Activated naive CD4-positive, alpha-beta T cell treated with anti-CD3 and anti-CD28 coated beads, Interleukin-2, amount 50 U/mL, for 24 hours (primary cell): ENCODE measurements around the gene MID1.
"Not testable (repeated sequence)": the region's sequence is repeated elsewhere in the genome, so short reads cannot be mapped to it uniquely, and the experiment has no call there.

Source experiments
- H3K27ac Mint-ChIP-seq: one replicate; pipeline ENCODE4 v1.8.0; 2021; ENCODE audit warnings: mild to moderate bottlenecking, mixed read lengths
- H3K27me3 Mint-ChIP-seq: one replicate; pipeline ENCODE4 v1.8.0; 2021; ENCODE audit warnings: mixed read lengths
- H3K36me3 Mint-ChIP-seq: one replicate; pipeline ENCODE4 v1.8.0; 2021; ENCODE audit warnings: mixed read lengths
- H3K4me1 Mint-ChIP-seq: one replicate; pipeline ENCODE4 v1.8.0; 2021; ENCODE audit warnings: mixed read lengths
- H3K4me3 Mint-ChIP-seq: one replicate; pipeline ENCODE4 v1.8.0; 2021; ENCODE audit warnings: mild to moderate bottlenecking, mixed read lengths
- H3K9me3 Mint-ChIP-seq: one replicate; pipeline ENCODE4 v1.8.0; 2021; ENCODE audit warnings: mixed read lengths

MID1 gene

DNA sequence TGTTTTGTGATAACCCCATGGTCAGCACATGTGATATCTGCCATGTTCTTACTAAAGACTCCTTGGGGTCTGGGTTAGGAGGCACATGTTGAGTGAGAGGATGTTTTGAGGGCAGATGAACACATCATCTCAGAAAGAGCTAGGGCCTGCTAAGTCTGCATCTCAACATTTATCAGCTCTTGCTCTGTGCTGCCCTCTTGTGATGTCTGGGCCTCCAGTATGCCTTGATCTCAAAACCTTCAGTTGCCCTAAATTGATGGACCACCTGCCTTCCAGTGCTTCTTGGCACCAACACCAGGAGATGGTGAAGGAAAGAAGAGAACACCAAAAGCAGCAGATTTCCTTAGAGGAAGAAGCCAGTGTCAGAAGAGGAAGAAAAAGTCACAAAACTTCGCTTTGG, 22.5 kb downstream of the MID1 start:
- H3K4me1 Mint-ChIP-seq, result no peaks in the 10 kb centered on the region
- no peaks in the 10 kb centered on the region for H3K36me3 Mint-ChIP-seq
- H3K9me3 Mint-ChIP-seq, result no peaks in the 10 kb centered on the region
- H3K27ac Mint-ChIP-seq, result no peak overlapping the region
- no peak overlapping the region for H3K4me3 Mint-ChIP-seq
- H3K27me3 Mint-ChIP-seq, result no peaks in the 10 kb centered on the region

DNA sequence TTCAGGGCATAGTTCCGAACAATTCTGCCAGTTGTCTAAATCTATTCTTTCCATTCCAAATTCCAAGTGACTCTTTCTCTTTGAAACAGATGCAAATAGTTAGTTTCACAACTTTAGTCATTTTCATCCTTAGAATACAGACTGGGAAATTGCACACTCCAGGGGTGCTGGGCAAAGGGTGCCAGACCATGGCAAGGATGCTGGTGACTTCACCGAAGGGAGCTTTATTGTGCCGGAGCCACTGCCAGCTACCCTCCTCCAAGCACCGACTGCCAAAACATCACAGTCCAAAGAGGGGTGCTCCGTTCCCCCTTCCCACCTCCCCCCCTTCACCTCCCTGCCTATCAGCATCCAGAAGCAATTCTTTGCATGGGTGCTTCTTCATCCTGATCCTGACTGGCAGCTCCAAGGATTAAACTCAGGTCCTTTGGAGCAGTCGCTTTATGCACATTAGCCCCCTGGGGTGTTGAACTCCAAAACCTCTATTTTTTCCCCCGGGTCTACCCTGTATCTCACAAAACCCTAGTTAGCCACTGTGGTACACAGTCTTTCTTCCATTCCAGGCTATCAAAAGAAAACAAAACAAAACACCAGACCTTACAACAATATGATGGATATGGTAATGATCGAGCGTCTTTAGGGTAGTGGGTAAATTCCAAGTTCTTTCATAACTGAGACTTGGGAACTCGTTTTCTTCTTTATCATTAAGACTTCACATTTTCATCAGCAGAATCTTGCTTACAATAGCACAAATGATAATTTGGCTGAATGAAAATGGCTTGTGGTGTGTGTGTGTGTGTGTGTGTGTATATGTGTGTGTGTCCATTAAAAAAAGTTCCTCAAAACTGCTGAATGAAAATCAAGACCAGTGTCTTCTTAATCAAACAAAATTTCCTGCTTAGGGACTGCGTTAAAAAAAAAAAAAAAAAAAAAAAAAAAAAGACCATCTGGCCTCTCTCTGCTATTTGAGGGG, 28.7 kb downstream of the MID1 start:
- H3K27ac Mint-ChIP-seq, result no peak overlapping the region
- no peaks in the 10 kb centered on the region for H3K27me3 Mint-ChIP-seq
- H3K36me3 Mint-ChIP-seq, result no peaks in the 10 kb centered on the region
- H3K4me3 Mint-ChIP-seq, result no peak overlapping the region
- H3K9me3 Mint-ChIP-seq, result no peaks in the 10 kb centered on the region
- no peaks in the 10 kb centered on the region for H3K4me1 Mint-ChIP-seq

DNA sequence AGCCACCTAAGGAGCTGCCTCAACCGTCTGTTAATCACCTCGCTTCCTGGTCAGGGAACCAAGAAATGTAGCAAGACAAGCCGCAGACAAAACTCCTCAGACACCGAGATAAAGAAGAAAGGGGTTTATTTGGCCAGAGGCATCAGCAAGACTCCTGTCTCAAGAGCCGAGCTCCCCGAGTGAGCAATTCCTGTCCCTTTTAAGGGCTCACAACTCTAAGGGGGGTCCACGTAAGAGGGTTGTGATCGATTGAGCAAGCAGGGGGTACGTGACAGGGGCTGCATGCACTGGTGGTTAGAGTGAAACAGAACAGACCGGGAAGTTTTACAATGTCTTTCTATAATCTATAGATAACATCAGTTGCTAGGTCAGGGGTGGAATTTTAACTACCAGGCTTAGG, 30.6 kb downstream of the MID1 start:
- not testable (repeated sequence) for H3K27me3 Mint-ChIP-seq, H3K27ac Mint-ChIP-seq, H3K4me1 Mint-ChIP-seq, H3K36me3 Mint-ChIP-seq, H3K4me3 Mint-ChIP-seq, H3K9me3 Mint-ChIP-seq

DNA sequence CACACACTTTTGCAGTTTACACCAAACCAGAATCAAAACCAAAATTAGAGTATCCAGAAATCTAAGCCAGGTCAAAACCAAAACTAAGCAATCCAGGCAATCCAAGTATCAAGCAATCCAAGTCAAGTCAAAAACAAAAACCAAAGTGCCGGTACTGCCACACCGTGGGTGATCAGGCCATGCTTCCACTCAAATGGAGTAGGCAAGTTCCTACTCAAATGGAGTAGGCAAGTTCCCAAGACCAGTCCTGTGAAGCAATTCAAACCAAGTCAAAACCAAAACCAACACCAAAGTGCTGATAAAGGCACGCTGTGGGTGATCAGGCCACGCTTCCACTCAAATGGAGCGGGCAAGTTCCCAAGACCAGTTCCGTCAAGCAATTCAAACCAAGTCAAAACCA, 31.3 kb downstream of the MID1 start:
- H3K27me3 Mint-ChIP-seq, result no peaks in the 10 kb centered on the region
- H3K36me3 Mint-ChIP-seq, result no peaks in the 10 kb centered on the region
- no peaks in the 10 kb centered on the region for H3K4me1 Mint-ChIP-seq
- H3K4me3 Mint-ChIP-seq, result no peak overlapping the region
- H3K27ac Mint-ChIP-seq, result no peak overlapping the region
- peaks cover 5% of the 10 kb centered on the region for H3K9me3 Mint-ChIP-seq

DNA sequence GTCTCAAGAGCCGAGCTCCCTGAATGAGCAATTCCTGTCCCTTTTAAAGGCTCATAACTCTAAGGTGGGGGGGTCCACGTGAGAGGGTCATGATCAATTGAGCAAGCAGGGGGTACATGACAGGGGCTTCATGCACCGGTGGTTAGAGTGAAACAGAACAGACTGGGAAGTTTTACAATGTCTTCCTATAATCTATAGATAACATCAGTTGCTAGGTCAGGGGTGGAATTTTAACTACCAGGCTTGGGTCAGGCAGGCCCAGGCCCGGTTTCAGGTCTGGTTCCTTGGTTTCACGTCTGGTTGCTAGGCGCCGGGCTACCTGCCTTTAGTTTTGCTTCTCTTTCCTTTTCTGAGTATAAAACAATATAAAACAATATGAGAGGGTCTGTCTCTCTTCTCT, 35.5 kb downstream of the MID1 start:
- not testable (repeated sequence) for H3K36me3 Mint-ChIP-seq

DNA sequence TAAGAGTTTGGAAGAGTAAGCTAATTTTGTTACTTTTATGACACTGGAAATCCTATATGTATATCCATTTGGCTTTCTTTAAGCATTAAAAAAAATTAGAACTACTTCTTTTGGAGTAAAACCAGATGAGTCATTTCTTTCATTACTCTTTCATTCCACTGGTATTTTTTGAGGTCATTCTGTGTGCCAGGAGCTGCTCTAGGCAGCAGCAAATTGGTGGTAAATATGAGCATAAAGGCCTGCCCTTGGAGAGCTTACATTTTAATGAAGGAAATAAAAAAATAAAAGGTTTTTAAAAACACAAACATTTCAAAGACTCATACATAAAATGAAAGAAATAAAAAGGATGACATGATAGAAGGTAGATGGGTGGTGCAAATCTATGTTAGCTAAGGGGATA, 37.4 kb downstream of the MID1 start:
- no peak overlapping the region for H3K27ac Mint-ChIP-seq

More for the DNA sequence above, 35.5 kb downstream of the MID1 start:
- H3K27me3 Mint-ChIP-seq, H3K27ac Mint-ChIP-seq, H3K4me3 Mint-ChIP-seq, H3K4me1 Mint-ChIP-seq, H3K9me3 Mint-ChIP-seq: not testable (repeated sequence)

DNA sequence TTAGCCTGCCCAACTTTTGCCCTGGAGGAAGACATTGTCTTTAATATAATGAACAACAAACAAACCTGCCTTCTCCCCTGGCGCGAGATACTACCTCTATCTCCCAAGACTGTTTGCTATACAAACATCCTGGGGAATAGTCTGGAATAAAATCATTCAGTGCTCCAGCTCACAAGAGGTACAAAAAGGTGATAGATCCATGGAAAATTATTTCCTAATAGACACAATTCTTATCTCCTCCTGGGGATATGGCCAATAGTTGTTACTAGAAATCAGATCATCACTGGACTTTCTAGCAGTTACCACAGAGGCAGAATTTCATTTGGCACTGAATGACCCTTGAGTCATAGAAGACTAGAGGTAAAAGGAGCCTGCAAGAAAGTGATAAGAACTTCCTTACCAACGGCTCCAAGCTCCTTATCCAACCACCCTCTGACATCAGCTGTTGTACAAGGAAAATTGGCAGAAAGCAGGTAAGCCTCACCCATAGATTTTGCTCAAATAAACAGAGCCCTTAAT, 38.1 kb downstream of the MID1 start:
- Mint-ChIP-seq H3K36me3 (no peaks in the 10 kb centered on the region), H3K27ac (no peak overlapping the region), H3K9me3 (peaks cover 5% of the 10 kb centered on the region), H3K4me3 (no peak overlapping the region), H3K4me1 (no peaks in the 10 kb centered on the region), H3K27me3 (no peaks in the 10 kb centered on the region)

More for the DNA sequence above, 37.4 kb downstream of the MID1 start:
- Mint-ChIP-seq H3K36me3 (no peaks in the 10 kb centered on the region), H3K9me3 (peaks cover 5% of the 10 kb centered on the region), H3K27me3 (no peaks in the 10 kb centered on the region), H3K4me1 (no peaks in the 10 kb centered on the region), H3K4me3 (no peak overlapping the region)

DNA sequence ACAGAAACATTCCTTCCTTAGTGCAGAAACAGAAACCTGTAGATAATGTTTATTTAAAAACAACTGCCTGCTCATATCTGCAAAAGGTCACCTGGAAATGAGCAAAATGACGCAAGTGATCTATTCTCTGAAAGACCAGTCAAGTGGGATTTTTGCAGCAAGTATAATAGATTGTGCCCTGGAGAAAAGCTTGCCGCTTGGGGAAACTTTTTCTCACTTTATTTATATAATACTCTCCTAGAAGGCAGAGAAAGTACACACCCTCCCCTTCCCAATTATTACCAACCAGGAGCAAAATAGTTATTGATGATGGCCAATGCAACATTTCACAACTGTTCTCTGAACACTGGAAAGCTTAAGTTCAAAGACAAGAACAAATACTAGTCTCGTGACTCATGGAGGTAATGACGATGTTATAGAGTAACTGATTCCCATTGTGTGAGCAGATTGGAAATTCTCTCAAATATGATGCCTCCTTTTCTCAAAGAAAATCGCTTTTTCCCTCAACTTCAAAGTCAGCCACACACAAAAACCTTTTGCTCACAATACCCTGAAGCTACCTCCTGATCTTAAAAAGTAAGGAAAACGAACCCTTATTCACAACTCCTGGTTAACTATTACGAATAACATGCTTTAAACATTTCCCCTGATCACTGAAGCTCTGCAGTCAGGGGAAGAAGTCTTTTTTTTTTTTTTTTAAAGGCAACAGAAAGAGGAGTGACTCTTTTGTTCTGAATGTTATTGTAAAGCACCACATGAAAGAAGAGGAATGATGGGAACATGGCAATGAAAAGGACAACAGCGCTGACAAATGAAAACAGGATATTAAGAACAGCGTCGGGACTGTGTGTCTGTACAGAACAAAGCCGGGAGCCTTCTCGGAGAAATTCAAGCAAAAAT, 41.0 kb downstream of the MID1 start:
- Mint-ChIP-seq H3K36me3 (no peaks in the 10 kb centered on the region), H3K4me3 (no peak overlapping the region), H3K27ac (no peak overlapping the region)

DNA sequence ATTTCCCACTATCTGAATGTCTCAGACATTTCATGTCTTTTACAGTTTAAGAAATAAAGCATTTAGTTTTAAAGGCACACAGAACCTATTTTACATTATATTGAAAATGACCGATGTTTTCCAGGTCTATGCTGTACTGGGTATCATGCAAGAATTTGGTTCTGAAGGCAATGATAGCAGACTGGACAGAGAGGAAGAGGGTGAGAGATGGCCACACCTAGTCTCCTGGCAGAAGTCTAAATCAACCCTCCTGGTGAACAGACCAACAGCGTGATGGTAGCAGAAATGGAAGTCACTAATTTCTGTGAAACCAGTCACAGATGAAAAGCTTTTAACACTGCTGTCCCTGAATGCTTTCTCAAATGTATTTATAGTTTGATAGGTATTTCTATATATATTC, 41.9 kb downstream of the MID1 start:
- Mint-ChIP-seq H3K4me1 (no peaks in the 10 kb centered on the region), H3K27me3 (no peaks in the 10 kb centered on the region), H3K27ac (no peak overlapping the region), H3K36me3 (no peaks in the 10 kb centered on the region), H3K9me3 (no peaks in the 10 kb centered on the region), H3K4me3 (no peak overlapping the region)

More for the DNA sequence above, 41.0 kb downstream of the MID1 start:
- H3K4me1 Mint-ChIP-seq, result no peaks in the 10 kb centered on the region
- H3K27me3 Mint-ChIP-seq, result no peaks in the 10 kb centered on the region
- no peaks in the 10 kb centered on the region for H3K9me3 Mint-ChIP-seq

DNA sequence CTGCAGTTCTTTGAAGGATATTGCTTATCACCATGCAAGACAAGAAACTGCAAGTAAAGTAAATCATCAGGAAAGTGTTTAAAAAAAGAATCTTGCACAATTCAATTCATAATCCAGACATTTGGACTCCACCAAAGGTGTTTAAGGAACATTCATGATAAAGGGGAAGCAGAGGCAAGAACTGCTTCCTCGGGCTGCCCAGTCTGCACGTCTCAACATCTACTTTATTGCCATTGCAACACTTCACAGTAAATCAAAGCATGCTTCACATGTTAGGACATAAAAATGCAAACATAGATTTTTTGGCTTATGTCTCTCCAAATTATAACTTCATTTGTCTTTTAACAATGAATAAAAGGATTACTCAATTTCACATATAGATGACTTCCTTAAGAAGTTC, 42.5 kb downstream of the MID1 start:
- H3K36me3 Mint-ChIP-seq, result no peaks in the 10 kb centered on the region
- H3K4me1 Mint-ChIP-seq, result no peaks in the 10 kb centered on the region
- H3K4me3 Mint-ChIP-seq, result no peak overlapping the region
- no peaks in the 10 kb centered on the region for H3K27me3 Mint-ChIP-seq
- H3K27ac Mint-ChIP-seq, result no peak overlapping the region
- no peaks in the 10 kb centered on the region for H3K9me3 Mint-ChIP-seq

DNA sequence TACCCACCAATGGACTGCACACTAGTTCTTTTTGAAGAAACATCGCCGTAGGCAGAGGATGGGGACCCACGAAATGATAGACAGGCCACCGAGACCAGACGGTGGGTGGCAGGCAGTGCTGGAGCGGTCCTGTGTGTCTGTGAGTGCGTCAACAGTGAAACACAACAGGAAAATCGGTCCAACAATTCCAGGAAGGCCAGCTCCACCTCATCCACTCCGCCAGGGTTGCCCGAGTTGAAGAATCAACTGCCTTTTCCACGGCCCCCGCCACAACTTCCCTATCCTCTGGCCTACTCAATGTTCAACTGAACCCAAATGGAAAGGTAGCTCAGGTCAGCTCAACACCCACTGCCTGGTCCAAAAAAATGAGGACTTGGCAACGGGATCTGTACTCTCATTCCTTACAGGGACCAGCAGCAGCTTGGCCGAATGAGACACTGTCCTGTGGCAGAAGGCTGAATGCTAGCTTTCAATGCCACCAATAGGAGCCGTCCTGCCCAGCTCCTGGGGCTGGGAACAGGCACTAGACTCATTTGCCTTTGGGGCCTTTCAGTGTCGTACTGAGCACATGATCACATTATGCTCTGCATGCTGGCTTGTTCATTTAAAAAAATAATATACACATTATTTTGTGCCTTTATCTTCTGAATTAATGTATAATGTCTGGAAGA, 43.5 kb downstream of the MID1 start:
- H3K9me3 Mint-ChIP-seq, result no peaks in the 10 kb centered on the region
- H3K27ac Mint-ChIP-seq, result no peak overlapping the region
- H3K27me3 Mint-ChIP-seq, result no peaks in the 10 kb centered on the region

DNA sequence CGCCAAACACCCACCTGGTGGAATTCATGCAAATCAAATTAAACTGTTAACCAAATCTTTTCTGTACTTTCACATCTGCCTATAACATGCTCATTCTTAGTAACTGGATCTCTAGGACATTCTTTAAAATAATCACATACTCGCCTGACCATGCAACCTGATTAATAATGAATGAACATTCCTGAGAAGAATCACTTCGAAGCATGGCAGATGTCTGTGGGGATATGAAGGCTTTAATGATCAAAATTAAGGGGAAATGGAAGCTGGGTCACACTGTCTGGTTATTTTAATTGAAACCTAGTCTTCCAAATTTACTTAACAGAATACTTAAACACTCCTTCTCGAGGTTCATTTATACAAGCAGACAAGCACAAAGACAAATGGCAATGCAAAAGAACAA, 44.2 kb downstream of the MID1 start:
- H3K27ac Mint-ChIP-seq, result no peak overlapping the region
- H3K4me1 Mint-ChIP-seq, result no peaks in the 10 kb centered on the region
- no peaks in the 10 kb centered on the region for H3K27me3 Mint-ChIP-seq
- H3K36me3 Mint-ChIP-seq, result no peaks in the 10 kb centered on the region
- H3K4me3 Mint-ChIP-seq, result no peak overlapping the region
- H3K9me3 Mint-ChIP-seq, result no peaks in the 10 kb centered on the region

More for the DNA sequence above, 43.5 kb downstream of the MID1 start:
- H3K36me3 Mint-ChIP-seq, result no peaks in the 10 kb centered on the region
- H3K4me1 Mint-ChIP-seq, result no peaks in the 10 kb centered on the region
- no peak overlapping the region for H3K4me3 Mint-ChIP-seq

DNA sequence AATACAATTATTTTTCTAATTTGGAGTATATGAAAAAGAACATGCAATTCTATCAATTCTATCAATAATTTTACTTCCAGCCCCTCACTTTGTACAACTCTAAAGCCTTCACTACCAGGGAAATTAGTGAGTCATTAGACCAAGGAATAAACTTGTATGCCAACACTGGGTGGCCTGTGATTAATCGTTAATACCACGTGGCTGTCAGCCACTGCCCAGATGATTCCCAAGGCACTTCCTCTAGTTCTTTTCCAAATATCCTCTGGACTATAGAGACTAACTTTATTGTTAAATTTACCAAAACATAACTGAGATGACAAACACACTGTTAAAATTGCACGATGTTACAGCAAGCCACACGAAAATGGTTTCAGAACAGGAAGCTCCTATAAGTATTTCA, 45.7 kb downstream of the MID1 start:
- Mint-ChIP-seq H3K4me1 (no peaks in the 10 kb centered on the region), H3K27me3 (no peaks in the 10 kb centered on the region), H3K4me3 (no peak overlapping the region), H3K27ac (no peak overlapping the region), H3K36me3 (no peaks in the 10 kb centered on the region), H3K9me3 (no peaks in the 10 kb centered on the region)

DNA sequence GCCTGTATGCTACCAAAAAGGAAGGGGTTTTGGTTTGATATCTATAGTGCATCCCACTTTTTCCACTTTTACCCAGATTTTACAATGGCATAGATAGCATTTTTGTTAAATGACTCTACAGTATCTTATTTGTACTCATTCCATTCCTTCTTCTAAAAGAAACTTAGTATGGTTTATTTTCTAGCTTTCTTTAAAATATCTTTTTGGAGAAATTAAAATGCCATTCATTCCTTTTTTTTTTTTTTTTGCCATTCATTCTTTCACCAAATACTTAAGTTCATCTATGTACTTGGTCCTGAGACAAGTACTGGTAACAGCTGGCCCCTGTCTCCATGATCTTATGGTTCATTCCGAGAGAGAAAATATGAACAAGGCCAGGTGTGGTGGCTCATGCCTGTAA, 49.1 kb downstream of the MID1 start:
- Mint-ChIP-seq H3K4me1 (no peaks in the 10 kb centered on the region), H3K36me3 (no peaks in the 10 kb centered on the region)

DNA sequence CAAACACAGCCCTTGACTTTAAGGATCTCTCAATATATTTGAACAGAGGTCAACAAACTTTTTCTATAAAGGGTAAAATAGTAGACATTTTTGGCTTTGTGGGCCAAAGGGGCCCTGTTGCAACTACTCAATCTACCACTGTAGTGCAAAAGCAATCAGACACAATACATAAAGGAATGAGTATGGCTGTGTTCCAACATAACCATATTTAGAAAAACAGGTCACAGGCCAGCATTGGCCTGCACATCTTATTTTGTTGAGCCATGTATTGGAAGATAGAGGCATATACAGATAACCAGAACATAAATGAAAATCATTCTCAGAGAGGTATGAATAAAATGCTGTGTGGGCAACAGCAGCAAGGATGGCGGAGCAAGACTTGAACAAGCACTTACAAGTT, 49.8 kb downstream of the MID1 start:
- no peaks in the 10 kb centered on the region for H3K4me1 Mint-ChIP-seq
- no peaks in the 10 kb centered on the region for H3K27me3 Mint-ChIP-seq
- no peaks in the 10 kb centered on the region for H3K36me3 Mint-ChIP-seq
- no peak overlapping the region for H3K4me3 Mint-ChIP-seq
- no peak overlapping the region for H3K27ac Mint-ChIP-seq
- H3K9me3 Mint-ChIP-seq, result no peaks in the 10 kb centered on the region

More for the DNA sequence above, 49.1 kb downstream of the MID1 start:
- Mint-ChIP-seq H3K4me3 (no peak overlapping the region), H3K27ac (no peak overlapping the region), H3K9me3 (no peaks in the 10 kb centered on the region), H3K27me3 (no peaks in the 10 kb centered on the region)
